Measurements from ENCODE around the gene SUPT6H.

Gene SUPT6H

DNA sequence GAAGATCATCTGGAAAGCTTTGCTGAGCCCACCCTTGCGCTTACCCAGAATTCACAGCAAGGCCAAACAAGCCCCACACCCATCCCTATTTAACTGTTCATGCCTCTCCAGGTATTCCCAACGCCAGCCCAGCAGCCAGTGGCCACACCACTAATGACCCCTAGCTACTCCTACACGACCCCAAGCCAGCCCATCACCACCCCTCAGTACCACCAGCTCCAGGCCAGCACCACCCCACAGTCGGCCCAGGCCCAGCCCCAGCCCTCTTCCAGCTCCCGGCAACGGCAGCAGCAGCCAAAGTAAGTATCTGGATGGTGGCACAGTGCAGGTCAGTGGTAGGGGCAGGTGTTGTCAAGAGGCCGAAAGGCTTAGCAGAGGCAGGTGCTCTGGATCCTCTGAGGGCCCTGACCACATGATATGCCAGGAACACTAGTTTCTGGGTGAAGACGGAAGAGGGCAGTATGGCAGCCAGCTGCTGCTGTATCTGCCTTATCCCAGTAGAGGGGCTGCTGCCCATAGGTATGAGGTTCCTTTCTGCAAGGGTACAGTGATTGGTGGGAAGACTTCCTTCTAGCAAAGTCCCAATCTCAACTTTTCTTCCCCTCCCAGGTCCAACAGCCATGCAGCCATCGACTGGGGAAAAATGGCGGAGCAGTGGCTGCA lies 39.0 kb downstream of the SUPT6H start:
- DNase-seq (ENCODE audit: low read depth in 2 of 2): no peak

DNA sequence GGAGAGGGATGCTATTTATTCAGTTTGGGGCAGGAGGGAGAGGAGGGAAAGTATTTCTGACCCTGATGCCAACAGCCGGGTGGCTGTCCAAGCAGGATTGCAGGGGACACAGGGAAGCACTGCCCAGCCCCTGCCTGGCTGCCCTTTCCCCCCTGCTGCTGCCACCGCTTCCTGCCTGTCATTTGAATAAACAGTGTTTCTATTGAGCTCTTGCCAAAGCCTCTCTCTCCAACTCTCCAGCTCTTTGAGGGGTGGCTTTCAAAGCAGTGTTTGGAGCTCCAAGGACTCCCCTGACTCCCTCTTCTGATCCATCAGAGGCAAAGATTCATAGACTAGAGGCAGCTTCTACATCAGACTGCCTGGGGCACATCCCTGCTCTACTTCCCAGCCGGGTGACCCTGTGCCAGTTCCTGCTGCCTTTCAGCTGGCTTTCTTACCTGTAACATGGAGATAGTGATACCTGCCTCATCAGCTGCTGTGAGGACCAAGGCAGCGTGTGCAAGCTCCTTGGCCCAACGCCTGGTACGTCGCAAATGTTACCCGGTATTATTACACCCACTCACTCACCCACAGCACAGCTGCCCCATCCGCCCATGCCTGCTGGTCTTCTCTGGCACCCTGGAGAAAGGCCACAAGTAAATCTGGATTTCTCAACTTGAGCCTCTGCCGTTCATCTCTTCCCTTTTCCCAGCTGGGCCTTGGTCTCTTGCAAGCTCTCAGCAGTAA lies 40.2 kb downstream of the SUPT6H start:
- DNase-seq (ENCODE audit: low read depth in 2 of 2): no peak

DNA sequence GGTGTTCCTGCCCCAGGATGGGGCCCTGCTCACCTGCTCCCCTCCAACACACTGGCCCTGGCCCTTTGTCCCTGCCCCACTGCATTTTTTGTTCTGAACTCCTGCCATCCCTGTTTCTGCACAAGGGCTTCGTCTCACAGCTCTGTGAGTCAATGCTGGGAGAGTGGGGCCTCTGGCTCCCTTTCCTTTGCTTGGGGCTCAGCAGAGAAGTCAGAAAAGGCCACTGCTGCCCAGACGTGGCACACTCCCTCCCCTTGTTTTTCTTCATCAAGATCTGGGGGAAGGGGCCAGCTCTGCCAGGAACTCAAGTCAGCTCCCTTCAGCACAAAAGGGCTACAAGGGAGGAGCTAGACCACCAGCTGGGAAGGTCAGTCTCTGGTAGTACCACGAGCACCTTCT lies 40.7 kb downstream of the SUPT6H start:
- DNase-seq (ENCODE audit: low read depth in 2 of 2): no peak

DNA sequence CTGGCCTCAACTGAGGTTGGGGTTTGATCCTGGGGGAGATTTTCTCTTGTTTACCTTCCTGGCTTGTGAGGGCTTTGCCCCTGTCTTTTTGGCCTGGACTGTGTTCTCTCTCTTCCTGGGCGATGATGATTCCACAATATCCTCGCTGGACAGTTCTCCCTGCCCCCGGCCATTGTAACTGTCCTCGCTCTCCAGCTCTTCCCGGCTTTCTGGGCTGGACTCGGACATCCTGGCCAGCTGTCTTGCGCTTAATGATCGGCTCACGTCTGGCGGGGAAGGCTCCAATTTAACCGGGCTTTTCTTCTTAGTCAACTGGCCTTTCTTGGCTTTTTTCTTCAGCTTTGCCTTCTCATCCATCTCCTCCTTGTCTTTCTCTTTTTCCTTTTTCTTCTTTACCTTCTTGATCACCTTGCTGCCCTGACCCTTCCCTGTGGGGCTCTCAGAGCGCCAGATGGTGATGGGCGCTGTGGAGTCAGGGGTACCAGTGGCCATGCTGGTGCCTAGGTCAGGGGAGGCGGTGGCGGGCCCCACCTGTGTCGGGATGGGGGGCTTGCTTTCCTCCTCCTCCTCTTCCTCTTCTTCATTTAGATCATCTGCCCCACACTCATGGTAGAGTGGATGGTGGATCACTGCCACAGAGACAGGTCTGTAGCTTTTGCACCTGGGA lies 41.7 kb downstream of the SUPT6H start:
- DNase-seq (ENCODE audit: low read depth in 2 of 2): no peak

DNA sequence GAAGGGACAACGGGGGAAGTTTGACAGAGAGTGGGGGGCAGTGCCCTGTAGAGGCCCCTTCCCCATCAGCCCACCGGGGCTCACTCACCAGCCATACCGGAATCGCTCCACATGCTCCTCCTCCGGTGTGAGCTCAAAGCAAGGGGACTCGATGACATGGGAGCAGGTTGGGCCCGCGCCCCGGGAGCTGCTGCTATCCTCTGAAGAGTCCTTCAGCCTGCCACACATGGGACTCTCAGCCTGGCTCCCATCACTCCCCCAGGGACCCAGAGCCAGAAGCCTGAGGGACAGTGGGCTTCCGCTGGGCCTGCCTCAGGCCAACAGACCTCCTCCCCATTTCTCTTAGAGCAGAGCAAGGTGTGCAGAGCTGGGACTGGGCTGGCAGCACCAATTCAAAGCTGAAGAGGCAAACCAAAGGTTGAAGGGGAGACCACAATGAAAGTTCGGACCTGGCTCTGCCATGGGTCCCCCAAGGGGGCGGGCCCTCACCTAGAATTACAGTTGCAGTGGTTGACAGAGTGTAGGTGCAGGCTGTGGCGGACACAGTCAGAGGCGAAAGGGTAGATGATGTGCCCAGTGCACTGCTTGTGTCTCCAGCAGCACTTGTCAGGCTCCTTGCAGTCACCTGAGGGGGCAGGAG lies 42.3 kb downstream of the SUPT6H start:
- DNase-seq (ENCODE audit: low read depth in 2 of 2): no peak

DNA sequence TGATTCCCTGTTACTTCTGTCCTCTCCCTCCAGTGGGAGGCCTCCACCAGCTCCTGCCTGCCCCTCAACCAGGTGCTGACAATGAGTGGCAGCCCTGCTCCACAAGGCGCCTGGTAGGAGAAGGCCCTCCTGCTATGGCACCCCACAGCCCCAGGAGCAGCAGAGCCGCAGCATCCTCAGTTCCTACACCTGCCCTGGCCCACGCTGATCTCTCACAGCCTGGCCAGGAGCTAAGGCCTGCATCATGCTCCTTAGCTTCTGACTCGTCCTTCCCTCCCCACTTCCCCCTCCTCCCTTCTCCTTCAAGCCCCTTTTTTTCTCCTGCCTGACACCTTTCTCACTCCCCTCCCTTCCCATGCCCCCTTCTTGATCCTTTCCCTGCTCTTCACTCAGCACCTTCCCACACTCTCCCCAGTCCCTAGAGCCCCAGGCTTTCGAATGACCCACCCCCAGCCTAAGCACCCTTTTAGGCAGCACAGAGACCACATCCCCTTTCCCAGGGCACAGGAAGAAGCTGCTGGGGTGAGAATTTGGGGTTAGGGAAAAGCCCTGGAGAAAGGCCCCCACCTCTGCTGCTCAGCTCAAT lies 43.2 kb downstream of the SUPT6H start:
- no peak for DNase-seq (ENCODE audit: low read depth in 2 of 2)

DNA sequence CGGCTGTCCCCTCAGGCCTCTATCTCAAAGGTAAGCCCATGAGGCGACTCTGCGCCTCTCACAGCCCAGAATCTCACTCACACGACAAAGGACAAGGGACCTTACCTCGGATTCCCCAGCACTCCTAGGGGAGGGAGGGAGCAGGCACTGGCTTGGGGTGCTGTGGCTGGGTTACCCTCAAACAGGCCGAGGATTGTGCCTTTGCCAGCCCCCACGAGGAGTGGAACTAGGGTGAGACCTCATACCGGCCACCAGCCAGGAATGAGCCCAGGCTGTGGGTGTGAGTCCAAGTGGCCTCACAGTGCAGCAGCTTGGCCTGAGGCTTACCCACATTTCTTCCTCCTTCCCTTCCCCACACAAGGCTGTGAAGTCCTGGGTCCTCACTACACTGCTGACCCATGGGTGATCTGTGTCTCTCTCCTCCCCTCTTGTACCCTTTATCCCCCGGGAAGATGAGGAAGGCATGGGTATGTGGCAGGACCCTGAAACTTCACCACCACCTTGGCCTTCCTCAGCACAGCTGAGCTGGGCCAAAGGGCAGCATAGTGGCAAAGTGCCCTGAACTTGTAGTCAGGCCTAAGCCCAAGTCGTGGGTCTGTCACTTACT lies 43.8 kb downstream of the SUPT6H start:
- no peak for DNase-seq (ENCODE audit: low read depth in 2 of 2)

DNA sequence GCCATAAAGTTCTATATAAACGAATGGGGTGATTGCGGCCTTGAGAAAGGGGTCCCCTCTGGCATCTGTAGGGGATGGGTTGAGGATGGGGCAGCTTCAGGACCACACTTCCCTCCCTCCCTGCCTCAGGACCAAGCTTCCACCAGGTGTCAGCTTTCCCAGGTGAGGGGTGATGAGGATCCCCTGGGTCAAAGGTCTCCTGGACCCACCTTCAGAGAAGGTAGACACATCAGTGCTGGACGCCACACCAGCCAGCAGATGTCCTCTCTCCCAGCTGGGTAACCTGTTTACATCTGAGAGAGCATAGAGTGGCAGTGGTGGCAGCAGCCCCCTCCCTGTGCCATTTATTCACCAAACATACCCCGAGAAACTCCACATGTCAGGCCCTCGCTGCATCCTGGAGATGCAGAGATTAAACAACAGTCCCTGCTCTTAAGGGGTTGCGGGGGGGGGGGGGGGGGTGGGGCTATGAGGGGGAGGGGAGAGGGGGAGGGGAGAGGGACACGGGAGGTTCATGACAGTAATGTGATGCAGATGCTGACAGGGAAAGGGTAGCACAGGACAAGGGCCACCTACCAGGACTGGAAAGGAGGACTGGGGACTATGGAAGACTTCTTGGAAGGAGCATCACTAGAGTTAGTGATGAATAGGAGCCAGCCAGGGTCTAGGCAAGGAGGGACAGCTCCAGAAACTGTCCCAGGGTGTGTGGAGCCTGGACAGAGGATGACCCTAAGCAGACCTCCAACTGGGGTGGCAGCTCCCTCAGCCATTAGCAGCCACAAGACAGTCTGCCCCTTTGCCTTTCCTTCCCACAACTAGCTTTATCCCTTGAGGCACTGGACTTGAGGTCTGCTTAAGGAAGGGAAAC lies 44.7 kb downstream of the SUPT6H start:
- DNase-seq (ENCODE audit: low read depth in 2 of 2): no peak

DNA sequence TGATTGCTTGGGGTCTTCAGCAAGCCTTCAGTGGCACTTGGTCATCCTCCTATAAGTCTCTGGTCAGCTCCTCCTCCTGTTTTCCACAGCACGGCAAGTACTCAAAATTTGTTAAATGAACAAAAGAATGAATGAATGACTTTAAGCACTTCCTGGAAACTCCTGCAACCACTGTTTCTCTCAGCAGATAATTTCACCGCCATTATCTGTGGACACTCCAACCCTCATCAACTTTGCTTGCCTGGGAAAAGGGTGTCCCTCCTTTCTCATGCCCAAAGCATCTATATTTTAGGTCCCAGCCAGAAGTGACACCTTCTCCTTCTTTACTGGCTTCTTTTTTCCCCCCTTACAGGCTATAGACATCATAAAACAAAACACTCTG lies 45.3 kb downstream of the SUPT6H start:
- DNase-seq (ENCODE audit: low read depth in 2 of 2): no peak

DNA sequence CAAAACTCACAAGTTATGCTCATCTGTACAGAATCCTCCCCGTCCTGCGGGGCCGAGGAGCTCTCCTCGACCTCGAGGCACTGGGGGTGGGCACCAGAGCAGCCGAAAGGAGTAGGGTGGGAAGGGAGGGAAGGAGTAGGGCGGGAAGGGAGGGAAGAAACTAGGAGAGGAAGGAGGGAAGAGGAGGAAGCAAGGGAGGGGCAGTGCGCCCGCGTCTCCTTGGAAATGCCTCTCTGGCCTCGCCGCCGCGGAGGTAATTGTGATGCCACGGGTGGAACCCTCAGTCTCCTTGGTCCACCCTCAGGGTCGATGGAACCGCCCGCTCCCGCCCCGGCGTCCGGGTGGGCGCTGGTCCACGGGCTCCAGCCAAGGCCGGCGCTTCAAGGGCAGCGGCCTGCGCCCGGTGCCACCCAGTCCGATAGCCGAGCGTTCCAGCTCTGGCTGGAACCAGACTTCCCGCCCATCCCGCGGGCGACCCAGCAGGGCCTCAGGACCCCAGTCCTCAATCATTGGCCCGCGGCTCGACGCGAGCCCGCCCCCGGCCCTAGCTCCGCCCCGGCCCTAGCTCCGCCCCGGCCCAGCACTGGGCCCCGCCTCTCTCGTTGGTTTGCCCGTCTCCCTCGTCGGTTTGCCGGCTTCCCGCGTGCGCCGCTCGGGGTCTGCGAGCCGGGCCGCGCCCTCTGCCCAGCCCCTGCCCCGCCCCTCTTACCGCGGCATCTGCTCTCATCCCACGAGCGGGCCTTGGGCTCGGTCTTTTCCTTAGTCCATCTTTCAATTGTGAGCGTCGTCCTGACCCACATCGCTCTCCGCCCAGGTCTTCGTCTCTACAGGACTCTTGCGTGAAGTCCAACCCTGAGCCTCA lies 49.1 kb downstream of the SUPT6H start:
- peak; percentile 76 to 81 for DNase-seq (ENCODE audit: low read depth in 2 of 2)

DNA sequence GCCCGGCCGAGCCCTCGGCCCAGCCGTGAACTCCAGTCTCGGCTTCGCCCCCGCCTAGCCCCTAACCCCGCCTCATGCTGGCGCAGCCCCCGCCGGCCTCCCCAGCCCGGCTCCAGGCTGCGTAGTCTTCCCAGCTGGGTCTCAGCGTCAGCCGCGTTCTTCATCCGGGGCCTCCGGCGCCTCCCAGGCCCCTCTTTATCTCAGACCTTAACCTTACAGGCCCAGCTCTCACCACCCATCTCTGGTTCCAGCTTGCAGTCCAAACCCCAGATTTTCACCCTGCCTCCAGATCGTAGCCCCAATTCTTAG lies 49.7 kb downstream of the SUPT6H start, which contains the start of gene PROCA1:
PROCA1 (minus strand) TSS at position 166 of the 309 bp plus-strand sequence. CDS start 228 bp downstream, outside the sequence.
- DNase-seq (ENCODE audit: low read depth in 2 of 2): no peak

DNA sequence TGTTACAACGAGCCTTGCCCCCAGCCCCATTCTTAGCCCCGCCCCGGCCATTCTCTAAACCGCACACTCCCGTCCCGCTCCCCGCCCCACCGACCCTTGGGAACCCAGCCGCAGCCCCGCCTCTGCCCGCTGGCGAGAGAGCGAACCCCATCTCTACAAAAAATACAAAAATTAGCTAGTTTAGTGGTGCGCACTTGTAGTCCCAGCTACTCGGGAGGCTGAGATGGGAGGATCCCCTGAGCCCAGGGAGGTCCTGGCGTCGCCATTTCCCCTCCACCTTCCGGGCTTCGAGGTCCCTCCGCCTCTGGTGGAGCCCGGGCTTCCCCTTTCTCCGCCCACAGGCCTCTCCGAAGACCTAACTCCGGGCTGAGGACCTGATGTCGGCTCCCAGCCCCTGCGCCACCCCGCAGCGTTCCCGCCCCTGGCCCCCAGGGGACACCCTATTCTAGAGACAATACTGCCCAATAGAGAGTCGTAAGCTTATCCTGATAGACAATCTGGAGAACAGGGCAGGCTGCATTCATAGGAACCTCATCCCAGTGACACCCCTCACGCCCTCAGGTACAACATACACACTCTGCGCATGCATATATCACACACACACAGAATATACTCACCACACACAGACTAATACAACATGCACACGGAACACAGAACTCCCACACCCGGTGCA lies 50.2 kb downstream of the SUPT6H start:
- peak in 1 of 2 donors; percentile 58 for DNase-seq (ENCODE audit: low read depth in 2 of 2)

DNA sequence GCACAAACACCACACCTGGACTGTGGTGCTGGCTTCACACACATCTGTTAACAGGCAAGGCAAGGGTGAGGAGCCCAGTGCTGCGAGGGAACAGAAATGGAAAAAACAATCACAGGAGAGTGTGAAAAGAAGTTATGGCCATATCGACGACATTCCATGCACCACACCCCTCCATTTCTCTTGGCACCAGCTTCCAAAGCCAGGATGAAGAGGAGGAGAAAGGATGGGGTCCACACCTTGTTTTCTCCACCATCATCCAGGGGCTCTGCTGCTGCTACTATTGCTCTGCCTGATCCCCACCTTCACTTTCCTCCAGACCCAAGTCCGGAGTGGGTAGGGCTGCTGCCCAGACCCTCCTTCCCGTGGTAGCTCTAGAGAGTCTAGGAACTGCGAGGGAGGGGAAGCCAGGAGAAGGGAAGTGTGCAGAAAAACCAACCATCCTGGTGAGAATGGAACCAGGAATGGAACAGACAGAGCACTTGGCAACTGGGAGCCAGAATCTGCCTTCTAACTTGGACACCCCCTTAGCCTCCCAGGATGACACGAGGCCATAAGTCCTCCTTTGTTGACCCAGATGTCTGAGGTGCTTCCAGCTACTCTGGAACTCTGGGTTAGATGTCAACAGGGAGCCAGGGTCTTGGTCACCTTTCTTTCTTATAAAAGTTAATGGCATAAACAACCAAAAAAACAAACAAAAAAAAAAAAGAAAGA lies 50.9 kb downstream of the SUPT6H start:
- no peak for DNase-seq (ENCODE audit: low read depth in 2 of 2)

DNA sequence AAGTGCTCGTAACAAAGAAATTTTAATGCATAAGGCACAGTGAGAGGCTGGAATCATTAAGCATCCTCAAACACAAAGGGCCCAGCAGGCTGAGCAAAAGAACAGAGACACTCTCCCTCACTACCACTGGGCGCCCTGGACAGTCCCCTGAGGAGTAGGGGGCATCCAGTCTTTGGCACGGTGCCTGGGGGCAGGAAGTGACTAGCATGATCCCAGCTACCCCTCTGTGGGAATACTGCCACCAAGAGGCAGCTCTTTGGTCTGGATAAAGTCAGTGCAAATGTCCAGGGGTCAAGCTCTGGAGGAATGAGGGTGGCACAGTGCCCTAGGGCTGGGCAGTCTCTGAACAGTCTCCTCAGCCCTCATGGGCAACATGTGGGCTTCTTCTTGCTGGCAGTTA lies 52.3 kb downstream of the SUPT6H start:
- DNase-seq (ENCODE audit: low read depth in 2 of 2): no peak

DNA sequence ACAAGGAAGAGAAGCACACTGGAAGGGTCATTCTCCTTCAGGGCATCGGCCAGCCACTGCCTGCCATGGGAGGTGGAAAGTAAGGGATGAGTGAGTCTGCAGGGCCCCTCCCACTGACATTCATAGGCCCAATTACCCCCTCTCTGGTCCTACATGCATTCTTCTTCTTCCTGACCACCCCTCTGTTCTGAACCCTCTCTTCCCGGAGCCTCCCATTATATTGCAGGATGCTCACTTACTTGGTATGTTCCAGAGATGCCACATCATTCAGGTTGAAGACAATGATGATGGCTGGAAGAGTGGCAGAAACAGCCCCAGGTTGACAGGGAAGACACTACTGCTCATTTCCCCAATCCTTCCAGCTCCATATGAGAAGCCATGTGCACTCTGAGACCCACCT lies 53.2 kb downstream of the SUPT6H start:
- no peak for DNase-seq (ENCODE audit: low read depth in 2 of 2)

DNA sequence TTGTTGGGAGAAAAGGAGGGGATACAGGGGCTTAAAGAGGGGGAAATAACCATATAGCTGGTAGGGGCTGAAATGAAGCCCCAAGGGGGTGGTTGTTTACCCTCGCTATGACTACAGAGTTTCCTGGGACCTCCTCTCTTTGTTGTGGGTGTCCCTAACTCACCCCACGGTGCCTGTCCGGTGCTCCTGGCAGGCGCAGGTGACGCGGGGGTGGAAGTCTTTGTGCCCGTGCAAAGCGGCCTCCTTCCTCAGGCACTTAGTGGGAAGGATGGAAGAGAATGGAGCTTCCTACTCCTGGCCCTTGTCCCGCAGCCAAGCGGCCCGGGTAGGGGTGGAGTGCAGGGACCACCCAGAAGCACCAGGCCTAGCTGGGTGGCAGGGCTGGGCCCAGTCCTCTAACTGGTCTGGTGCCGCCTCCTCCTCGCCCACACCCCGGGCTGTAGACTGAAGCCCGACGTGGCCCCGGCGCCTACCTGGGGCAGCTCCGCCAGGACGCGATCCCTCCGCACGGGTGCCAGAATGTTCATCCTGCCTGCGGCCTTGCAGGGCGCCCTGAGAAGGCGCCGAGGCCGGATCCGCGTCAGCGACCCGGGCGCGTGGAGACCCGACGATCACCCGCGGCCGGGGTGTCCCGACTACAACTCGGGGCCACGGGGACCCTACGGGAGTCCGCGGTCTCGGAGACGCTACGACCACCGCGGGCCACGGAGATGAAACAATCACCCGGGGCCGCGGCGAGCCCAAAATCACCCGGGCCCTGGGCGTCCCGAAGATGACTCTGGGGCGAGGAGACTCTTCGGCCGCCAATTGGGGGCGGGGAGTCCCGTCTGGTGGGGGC lies 55.0 kb downstream of the SUPT6H start:
- DNase-seq (ENCODE audit: low read depth in 2 of 2): no peak

DNA sequence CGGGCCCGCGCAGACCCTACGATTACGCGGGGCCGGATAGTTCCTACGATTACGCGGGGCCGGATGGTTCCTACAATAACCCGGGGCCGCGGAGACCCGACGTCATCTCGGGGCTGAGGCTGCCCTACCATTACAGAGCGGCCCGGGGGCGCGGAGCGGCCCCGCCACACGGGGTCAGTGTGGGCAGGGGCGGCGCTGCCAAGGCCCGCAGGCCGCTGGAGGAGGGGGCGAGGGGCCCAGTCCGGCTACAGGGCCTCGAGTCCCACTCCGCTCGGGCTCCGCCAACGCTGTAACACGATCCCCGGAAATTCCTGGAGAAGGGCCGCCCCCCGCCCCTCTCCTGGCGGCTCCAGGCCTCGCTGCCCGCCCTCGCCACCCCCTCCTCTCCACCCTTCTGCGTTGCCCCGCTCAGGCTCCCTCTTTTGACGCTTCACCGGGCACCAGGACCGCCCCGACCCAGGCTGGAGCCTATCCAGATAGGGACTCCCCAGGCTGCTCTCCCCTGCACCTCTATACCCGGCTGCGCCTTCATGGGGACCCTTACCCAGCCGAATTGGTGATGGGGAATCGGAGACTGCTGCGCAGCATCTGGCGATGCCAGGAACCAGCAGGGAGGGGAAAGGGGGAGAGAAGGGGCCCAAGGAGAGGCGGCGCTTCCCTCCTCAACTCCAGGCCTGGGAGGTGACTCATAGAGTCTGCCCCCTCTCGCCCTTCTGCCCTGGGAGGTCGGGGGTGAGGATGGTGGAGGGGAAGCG lies 55.8 kb downstream of the SUPT6H start, which contains the start of gene RAB34:
RAB34 (minus strand) TSS at position 291 of the 755 bp plus-strand sequence. CDS start 602 bp downstream, outside the sequence.
- no peak for DNase-seq (ENCODE audit: low read depth in 2 of 2)

Data from stimulated activated CD8-positive, alpha-beta memory T cell treated with anti-CD3 and anti-CD28 coated beads, Interleukin-7, amount 100 ng/mL, for 4 hours (primary cell).